ENCODE measurements around the gene COPG1. TPM values are rescaled to one million over a fixed set of nuclear protein-coding genes. Genes with fewer than 3 reads are reported as not detected.

The COPG1 gene
- polyA plus RNA-seq, 3 donors: 59.9 to 94.5 (median 60.2) TPM

- Histone ChIP-seq H4K20me1 (ENCODE audit: insufficient read depth, low read length) (no peaks in the 10 kb centered on the region), H2AFZ (ENCODE audit: insufficient read depth, low read depth, low read length, poor library complexity, severe bottlenecking) (no peak overlapping the region), H3K4me2 (replicated peaks; ENCODE audit: extremely low read depth, low read length, poor library complexity, severe bottlenecking) (peak overlapping the region; percentile 38), H3K9ac (ENCODE audit: insufficient read depth, low read length, poor library complexity, severe bottlenecking) (peak overlapping the region; percentile 74), H3K4me3 (replicated peaks in 1 of 3; ENCODE audit: low read depth in 2 of 3, low read length in 3 of 3) (peak overlapping the region in 1 of 3 experiments; percentile 27), H3K36me3 (replicated peaks in 1 of 2; ENCODE audit: control insufficient read depth in 1 of 2, insufficient read depth in 2 of 2, low read length in 2 of 2) (no peaks in the 10 kb centered on the region), H3K27ac (ENCODE audit: low read depth in 1 of 2, low read length in 2 of 2) (peak overlapping the region; percentile 95 to 99), H3K79me2 (ENCODE audit: insufficient read depth, low read length) (peaks cover 47% of the 10 kb centered on the region), H3K9me3 (replicated peaks in 1 of 2; ENCODE audit: control insufficient read depth in 1 of 2, insufficient read depth in 1 of 2, low read length in 2 of 2) (no peaks in the 10 kb centered on the region), H3K4me1 (ENCODE audit: control insufficient read depth in 1 of 2, insufficient read depth in 2 of 2, low read length in 2 of 2) (peaks cover 60 to 67% of the 10 kb centered on the region in 2 donors), H3K27me3 (ENCODE audit: control insufficient read depth in 2 of 2, insufficient read depth in 2 of 2, low read length in 2 of 2) (no peaks in the 10 kb centered on the region)
- H3K27ac Mint-ChIP-seq: peak overlapping the region; percentile 98 to 100 (median 99)
- WGBS (ENCODE audit: insufficient coverage): 0% methylated on average over 3 of the region's 8 CpGs
- peak; percentile 34 for TF ChIP-seq CTCF (IDR thresholded peaks at IDR 0.05)
- H3K4me3 Mint-ChIP-seq: peak overlapping the region; percentile 16 to 74
- H3K36me3 Mint-ChIP-seq: peaks cover 10 to 25% of the 10 kb centered on the region in 2 donors
- intact Hi-C loops (cut with micrococcal nuclease): loop anchor here in 1 of 2 donors (2.0 kb wide), 1 partner anchor 56 kb away; the partner anchor contains the start of gene CNBP
- peaks cover 54% of the 10 kb centered on the region for H3K4me1 Mint-ChIP-seq
- peak; percentile 90 to 95 (median 92) for DNase-seq
- peaks cover 0 to under 1% (median 0%) of the 10 kb centered on the region in 3 donors for H3K27me3 Mint-ChIP-seq (ENCODE audit: low read depth in 3 of 3)
- peaks cover 0 to 2% (median 0%) of the 10 kb centered on the region in 7 donors for H3K9me3 Mint-ChIP-seq
These were observed 10.3 kb upstream of the COPG1 start for GRCh38 chr3:129238945-129239705.

GRCh38 chr3:129239991-129240390, 9.4 kb upstream of the COPG1 start:
- H3K27ac Mint-ChIP-seq: peak overlapping the region; percentile 98 to 100 (median 99)
- WGBS (ENCODE audit: insufficient coverage): no CpG with 5 or more reads among the region's 6 CpGs

More at GRCh38 chr3:129239991-129240390, 9.4 kb upstream of the COPG1 start:
- peaks cover 46% of the 10 kb centered on the region for H3K4me1 Mint-ChIP-seq
- Histone ChIP-seq H3K27ac (ENCODE audit: low read depth in 1 of 2, low read length in 2 of 2) (peak overlapping the region; percentile 95 to 99), H3K9me3 (replicated peaks in 1 of 2; ENCODE audit: control insufficient read depth in 1 of 2, insufficient read depth in 1 of 2, low read length in 2 of 2) (no peaks in the 10 kb centered on the region), H3K36me3 (replicated peaks in 1 of 2; ENCODE audit: control insufficient read depth in 1 of 2, insufficient read depth in 2 of 2, low read length in 2 of 2) (no peaks in the 10 kb centered on the region), H3K4me3 (replicated peaks in 1 of 3; ENCODE audit: low read depth in 2 of 3, low read length in 3 of 3) (peak overlapping the region in 1 of 3 experiments; percentile 27), H3K27me3 (ENCODE audit: control insufficient read depth in 2 of 2, insufficient read depth in 2 of 2, low read length in 2 of 2) (no peaks in the 10 kb centered on the region), H4K20me1 (ENCODE audit: insufficient read depth, low read length) (no peaks in the 10 kb centered on the region), H3K4me2 (replicated peaks; ENCODE audit: extremely low read depth, low read length, poor library complexity, severe bottlenecking) (peak overlapping the region; percentile 38), H2AFZ (ENCODE audit: insufficient read depth, low read depth, low read length, poor library complexity, severe bottlenecking) (peak overlapping the region; percentile 52), H3K79me2 (ENCODE audit: insufficient read depth, low read length) (peaks cover 47% of the 10 kb centered on the region), H3K9ac (ENCODE audit: insufficient read depth, low read length, poor library complexity, severe bottlenecking) (peak overlapping the region; percentile 74), H3K4me1 (ENCODE audit: control insufficient read depth in 1 of 2, insufficient read depth in 2 of 2, low read length in 2 of 2) (peaks cover 52 to 60% of the 10 kb centered on the region in 2 donors)
- peaks cover 0 to 2% (median 0%) of the 10 kb centered on the region in 7 donors for H3K9me3 Mint-ChIP-seq
- DNase-seq: peak in 1 of 3 donors; percentile 60
- no peak for TF ChIP-seq CTCF (IDR thresholded peaks at IDR 0.05)
- H3K27me3 Mint-ChIP-seq (ENCODE audit: low read depth in 3 of 3): peaks cover 0 to 2% (median 0%) of the 10 kb centered on the region in 3 donors
- no peak overlapping the region for H3K4me3 Mint-ChIP-seq
- peaks cover 7 to 20% of the 10 kb centered on the region in 2 donors for H3K36me3 Mint-ChIP-seq
- intact Hi-C loops (cut with micrococcal nuclease): loop anchor here in 1 of 2 donors (2.0 kb wide), 2 partner anchors 13 to 57 kb away; partner anchors contain the start of gene CNBP
